HG03432 (cell line): ENCODE data around the gene LDLRAD1.
"Not testable (repeated sequence)": the region's sequence is repeated elsewhere in the genome, so short reads cannot be mapped to it uniquely, and the experiment has no call there.

Experiments
- ATAC-seq: cut with Tn5 transposase; IDR thresholded peaks from one replicate; pipeline ENCODE4 v1.9.1; 2021; ENCODE audit warnings: mild to moderate bottlenecking, moderate library complexity; ENCODE audit not compliant: unreplicated experiment

The LDLRAD1 gene

DNA sequence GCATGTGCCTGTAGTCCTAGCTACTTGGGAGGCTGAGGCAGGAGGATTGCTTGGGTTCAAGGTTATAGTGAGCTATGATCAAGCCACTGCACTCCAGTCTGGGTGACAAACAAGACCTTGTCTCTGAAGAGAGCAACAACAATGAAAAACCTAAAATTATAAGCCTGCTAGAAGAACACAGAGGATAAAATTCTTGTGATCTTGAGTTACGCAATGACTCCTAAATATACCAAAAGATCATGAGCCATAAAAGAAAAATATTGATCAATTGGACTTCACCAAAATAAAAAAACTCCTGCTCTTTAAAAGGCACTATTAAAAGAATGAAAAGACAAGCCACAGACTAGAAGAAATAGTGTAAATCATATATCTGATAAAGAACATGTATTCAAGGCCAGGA, 22.3 kb downstream of the LDLRAD1 start:
- no peak for ATAC-seq

DNA sequence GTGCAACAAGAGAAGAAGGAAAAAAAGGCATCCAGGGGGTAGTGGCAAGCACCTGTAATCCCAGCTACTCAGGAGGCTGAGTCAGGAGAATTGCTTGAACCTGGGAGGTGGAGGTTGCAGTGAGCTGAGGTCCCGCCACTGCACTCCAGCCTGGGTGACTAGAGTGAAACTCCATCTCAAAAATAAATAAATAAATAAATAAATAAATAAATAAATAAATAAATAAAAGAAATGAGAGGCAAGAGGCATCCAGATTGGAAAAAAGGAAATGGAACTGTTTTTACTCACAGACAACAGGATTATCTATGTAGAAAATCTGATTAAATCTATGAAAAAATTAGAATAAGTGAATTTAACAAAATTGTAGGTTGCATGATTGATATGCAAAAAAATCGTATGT, 23.5 kb downstream of the LDLRAD1 start:
- not testable (repeated sequence) for ATAC-seq

DNA sequence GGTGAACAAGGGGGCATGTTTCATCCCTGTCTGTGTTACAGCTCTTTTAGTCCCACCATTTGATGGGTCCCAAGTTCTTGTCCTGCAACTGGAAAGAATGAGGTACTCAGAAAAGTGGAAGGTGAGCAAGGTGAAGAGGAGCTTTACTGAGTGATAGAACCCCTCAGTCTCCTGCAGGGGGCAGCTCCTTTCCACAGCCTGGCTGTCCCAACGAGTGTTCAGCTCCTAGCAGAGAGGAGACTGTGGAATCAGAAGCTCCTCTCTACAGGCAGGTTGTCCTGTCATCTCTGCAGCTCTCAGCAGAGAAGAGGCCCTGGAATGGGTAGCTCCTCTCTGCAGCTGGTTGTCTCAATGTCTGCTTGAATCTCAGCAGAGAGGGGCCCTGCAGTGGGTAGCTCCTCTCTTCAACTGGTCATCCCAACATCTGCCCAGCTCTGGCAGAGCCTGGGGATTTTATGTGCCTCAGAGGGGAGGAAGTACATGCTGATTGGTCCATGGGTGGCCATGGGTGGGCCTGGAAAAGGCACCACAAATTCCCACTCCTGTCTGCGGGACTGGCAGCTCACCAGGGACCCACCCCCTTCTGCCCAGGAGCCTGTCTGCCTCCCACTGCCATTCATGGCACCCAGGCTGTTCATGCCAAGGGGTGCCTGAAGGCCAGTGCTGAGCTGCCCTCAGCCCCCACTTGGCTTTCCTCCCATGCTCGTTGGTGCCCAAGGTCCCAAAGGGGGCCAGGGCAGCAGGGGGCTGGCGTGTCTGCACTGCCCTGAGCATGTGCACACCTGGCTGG, 25.7 kb downstream of the LDLRAD1 start:
- no peak for ATAC-seq

DNA sequence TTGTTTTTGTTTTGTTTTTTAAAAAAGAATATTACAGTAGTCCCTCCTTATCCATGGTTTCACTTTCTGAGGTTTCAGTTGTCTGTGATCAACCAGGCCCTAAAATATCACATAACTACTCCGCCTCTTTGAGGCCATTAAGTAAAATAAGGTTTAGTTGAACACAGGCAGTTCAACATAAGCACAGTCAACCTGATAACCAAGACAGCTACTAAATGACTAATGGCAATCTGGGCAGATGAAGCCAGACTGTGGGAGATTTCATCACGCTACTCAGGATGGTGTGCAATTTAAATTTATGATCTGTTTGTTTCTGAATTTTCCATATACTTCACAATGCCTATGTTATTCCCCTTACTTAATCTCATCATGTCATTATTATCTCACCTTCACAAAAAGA, 30.1 kb downstream of the LDLRAD1 start:
- no peak for ATAC-seq

DNA sequence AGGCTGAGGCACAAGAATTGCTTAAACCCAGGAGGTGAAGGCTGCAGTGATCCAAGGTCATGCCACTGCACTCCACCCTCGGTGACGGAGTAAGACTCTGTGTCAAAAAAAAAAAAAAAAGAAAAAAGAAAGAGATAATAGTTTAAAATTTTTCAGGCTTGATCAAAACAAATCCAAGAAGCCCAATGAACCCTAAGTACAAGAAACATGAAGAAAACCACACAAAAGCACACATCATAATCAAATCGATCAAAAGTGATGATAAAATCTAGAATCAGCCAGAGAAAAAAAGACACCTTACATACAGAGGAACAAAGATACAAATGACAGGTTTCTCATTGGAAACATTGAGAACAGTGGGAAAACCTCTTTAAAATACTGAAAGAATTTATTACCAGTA, 31.5 kb downstream of the LDLRAD1 start:
- ATAC-seq: no peak

DNA sequence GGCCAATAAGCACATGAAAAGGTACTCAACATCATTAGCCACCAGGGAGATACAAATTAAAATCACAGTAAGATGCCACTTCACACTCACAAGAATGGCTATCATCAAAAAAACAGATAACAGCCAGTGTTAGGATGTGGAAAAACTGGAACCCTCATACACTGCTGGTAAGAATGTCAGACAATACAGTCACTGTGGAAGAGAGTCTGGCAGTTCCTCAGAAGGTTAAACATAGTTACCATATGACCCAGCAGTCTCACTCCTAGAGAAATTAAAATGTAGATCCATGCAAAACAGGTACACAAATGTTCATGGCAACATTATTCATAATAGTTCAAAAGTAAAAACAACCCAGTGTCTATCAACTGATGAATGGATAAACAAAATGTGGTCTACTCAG, 33.3 kb downstream of the LDLRAD1 start:
- no peak for ATAC-seq

DNA sequence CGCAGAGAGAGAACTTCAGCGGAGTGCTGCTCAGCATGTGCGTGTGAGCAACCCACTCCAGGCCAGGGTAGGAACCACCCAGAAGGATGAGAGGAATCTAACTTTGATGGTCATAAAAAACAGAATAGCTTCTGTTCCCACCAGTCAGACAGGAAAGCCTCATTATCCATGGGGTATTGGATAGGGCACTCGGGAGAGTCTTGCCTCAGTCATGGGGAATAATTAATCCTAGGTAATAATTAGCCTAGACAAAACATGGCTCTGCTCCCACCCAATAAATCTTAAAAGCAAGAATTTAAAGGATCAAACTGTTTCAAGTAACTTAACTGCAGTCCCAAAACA, 35.3 kb downstream of the LDLRAD1 start:
- no peak for ATAC-seq

DNA sequence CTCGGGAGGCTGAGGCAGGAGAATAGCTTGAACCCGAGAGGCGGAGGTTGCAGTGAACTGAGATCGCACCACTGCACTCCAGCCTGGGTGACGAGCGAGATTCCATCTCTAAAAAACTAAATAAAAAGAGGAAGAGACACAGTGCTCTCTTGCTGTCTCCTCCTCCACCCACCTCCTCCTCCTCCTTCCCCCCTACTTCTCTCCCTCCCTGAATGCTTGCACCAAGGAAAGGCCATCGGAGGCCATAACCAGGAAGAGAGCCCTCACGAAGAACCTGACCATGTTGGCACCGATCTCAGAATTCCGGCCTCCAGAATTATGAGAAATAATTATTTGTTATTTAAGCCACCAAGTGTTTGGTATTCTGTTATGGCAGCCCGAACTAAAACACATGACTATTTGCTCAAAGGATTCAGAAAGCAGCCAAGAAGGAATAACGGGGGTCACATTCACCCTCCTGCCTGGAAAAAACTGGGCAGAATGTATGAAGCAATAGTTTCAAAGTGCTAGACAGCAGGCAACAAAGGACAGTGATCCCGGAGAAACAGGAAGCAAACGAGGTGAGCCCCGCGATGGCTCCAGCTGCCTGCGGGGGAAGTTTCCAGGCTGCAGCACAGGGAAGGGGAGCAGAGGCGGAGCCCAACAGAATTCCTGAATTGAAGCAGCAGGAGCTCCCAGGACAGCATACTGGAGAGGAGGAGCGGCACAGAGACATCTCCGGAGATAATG, 35.8 kb downstream of the LDLRAD1 start:
- ATAC-seq: no peak

DNA sequence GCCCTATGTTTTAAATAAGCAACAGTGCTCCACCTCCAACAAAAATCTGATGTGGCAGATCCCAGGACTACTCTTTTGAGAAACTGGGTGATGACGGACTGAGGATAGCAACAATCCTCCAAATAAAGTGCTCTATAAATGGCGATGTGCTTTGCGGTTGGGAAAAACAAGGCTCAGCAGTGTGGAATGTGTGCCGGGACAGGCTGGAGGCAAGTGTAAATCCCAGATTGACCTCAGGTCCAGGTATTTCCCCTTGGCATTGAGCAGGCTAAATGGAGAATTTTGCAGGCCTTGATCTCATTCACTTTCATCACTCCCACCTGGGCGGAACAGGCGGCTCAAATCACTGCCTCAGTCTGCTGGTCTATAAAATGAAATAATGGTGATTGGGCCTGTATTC, 36.8 kb downstream of the LDLRAD1 start:
- no peak for ATAC-seq

DNA sequence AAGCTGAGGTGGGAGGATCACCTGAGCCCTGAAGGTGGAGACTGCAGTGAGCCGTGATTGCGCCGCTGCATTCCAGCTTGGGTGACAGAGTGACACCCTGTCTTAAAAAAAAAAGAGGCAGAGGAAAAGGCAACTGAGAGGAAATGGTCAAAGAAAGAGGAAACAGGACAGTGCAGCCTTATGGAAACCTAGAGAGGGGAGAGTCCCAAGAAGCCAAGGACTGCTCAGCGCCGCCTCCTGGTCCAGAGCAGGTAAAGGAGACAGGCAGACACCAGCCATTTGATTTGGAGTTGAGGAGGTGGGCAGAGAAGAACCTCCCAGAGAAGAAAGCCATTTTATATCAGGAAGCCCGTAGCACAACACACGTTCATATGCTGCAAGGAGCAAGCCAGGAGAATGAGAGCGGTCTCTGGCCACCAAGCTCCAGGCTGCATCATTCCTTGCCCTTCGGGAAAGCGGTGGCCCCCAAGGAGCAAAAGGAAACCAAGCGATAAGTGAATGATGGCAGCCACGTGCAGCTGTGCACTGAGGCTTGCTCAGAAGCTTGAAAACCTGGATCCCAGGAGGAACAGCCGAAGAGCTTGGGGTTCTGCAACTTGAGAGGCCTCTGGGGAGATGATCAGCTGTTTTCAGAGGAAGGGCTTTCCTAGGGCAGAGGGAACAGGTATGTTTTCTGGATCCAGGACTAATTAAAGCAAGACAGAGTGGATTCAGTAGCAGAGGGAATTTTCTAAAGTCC, 38.1 kb downstream of the LDLRAD1 start:
- no peak for ATAC-seq

DNA sequence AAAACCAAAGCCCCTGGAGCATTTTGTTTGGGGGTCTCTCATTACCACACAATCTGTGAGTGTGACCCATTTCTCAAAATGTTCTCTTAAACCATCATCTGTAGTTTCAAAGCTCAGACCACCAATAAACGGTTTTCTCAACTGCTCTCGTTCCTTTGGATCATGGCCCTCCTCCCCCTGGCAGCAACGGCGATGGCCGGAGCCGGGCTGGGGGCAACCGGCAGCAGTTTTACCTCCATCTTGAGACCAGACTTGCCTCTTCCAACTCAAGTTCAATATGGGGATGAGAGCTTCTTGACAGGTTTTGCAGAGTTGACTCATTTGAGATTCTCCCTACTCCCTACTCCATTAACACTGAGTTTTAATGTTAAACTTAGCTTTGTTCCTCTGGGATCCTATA, 42.1 kb downstream of the LDLRAD1 start:
- no peak for ATAC-seq

DNA sequence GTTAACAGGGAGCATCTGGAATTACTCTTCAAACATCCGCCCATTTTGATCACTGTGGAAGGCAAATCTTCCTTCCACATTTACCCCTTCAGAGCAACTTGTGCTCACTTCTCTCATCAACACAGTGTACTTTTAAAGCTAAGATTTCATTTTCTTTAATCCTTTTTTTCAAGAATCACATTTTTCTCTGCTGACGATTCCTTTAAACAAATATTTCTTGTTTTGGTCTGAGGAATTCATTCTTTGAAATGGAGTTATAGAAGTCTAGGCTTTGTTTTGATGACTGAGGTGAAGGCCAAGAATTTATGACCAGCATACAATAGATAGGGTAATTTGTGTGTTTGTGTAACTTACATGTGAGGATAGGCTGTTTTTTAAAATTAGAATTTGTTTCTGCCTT, 46.3 kb downstream of the LDLRAD1 start:
- no peak for ATAC-seq

DNA sequence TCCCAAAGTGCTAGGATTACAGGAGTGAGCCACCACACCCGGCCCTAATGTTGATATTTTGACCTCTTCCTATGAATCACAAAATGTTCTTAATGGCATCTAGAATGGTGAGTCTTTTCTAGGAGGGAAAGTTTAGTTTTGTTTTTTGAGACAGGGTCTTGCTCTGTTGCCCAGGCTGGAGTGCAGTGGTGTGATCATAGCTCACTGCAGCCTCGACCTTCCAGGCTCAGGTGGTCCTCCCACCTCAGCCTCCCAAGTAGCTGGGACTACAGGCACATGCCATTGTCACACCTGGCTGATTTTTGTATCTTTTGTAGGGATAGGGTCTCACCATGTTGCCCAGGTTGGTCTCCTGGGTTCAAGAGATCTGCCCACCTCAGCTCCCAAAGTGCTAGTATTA, 48.7 kb downstream of the LDLRAD1 start:
- not testable (repeated sequence) for ATAC-seq

DNA sequence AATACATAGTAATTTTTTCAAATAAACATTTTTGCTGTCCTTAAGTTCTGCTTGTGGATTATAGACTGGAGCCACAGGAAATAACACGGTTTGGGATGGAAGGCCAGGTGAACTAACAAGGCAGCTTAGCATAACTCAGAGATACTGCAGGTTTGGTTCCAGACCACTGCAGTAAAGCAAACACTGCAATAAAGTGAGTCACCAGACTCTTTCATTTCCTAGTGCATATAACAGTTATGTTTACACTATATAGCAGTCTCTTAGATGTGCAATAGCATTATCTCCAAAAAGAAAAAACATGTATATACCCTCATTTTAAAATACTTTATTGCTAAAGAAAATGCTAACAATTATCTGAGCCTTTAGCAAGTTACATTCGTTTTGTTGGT, 49.9 kb downstream of the LDLRAD1 start:
- ATAC-seq: no peak

DNA sequence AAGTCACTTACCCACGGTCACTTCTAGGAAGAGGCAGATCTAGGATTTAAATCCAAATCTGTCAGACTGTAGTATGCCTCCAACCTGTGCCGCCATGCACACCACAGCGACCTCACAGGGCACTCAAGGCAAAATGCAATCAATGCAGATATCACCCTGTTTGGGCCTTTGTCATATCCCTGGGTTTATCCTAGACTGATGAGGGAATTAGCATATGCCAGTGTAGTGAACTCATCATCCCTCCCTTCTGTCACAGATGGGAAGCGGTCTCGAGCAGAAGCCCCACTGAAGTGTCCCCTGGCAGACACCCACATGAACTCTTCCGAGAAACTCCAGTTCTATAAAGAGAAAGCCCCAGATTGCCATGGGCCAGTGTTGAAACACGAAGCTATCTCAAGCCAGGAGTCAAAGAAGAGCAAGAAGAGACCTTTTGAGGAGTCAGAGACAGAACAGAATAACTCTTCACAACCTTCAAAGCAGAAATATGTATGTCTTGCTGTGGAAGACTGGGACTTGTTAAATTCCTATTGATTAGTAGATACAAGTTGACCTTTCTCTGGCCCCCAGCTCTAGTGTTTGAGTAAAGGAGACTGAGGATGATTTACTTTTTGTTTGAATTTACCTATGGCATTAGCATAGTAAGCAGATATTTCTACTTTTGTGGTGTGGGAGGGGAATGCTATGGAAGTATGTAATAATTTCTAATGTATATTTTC, 50.4 kb downstream of the LDLRAD1 start:
- no peak for ATAC-seq

DNA sequence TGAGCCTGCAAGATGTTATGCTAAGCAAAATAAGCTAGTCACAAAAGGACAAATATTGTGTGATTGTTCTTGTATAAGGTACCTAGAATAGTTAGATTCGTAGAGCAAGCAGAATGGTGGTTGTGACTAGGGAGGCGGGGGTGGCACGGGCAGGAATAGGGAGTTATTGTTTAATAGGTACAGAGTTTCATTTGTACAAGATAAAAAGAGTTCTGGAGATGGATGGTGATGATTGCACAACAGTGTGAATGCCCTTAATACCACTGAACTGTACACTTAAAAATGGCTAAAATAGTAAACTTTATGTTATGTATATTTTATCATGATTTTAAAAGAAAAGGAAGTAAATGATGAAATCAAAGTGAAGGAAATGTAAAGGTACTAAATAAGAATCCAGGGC, 51.2 kb downstream of the LDLRAD1 start:
- no peak for ATAC-seq

DNA sequence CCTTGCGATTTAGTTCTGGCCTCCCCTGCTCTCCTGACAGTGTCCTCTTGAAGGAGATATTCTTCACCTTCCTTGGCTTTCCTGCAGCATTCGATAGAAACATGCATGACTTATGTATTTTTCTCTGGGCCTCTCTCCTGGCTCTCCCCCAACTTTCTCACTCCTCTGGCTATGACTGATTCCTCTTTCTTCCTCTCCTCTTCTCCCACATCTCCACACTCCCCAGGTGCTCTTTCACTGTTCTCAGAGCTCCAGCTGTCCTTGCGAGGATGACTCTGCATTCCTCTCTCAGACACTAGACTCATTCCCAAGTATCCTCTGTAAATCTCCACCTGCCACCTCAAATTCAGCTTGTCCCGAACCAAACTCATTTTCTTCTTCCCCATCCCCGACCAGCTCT, 53.9 kb downstream of the LDLRAD1 start:
- no peak for ATAC-seq

DNA sequence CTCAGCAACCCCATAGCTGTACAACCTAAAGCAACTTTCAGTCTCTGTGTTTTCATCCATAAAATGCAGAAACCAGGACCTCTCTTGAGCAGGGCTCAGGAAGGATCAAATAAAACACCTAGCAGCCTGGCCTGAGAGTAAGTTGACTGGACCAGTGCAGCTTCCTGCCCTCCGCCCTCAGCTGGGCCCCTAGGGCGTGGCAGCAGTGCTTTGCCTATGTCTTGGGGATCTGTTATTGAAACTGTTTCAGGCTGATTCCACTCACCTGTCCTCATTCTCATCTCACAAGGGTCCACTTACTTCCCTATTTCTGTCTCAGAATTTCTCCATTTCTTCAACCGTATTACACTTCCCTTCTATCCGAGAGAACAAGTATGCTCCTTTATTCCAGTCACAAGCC, 54.5 kb downstream of the LDLRAD1 start:
- ATAC-seq: no peak

DNA sequence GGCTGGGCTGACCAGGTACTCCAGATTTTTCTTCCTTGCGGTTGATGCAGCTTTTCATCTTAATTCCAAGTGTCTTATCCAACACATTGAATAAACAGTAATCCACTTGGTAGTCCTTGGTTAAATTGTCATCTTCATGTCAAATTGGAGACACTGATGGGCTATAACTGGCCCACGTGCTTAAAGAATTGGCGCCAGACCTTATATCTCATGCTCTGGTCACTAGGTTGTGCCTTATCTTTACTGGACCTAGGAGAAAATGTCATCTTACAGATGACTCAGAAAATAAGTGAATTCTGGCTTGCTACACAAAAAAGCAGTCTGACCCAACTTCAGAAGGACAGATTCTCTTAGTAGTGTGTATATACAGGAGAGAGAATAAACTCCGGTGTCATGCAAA, 55.6 kb downstream of the LDLRAD1 start:
- ATAC-seq: no peak

DNA sequence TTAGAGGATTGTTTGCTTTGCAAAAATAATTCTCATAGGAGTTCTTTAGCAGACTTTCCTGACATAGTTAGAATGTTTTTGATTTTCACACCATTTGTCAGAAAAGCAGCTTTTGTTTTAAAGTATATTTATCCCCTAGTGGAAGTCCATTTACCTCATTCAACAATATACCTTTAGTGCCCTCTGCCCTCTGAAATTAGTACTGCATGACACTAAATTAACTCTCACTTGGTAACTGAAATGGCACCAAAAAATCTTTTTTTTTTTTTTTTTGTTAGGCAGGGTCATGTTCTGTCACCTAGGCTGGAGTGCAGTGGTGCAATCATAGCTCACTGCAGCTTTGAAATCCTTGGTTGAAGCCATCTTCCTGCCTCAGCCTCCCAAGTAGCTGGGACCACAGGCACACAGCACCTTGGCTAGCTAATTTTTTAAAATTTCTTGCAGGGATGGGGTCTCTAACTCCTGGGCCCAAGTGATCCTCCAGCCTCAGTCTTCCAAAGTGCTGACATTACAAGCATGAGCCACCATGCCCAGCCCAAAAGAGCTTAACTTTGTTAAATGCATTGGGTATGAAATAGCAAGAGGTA, 58.2 kb downstream of the LDLRAD1 start:
- ATAC-seq: no peak
